GM18951 (cell line): Measurements from ENCODE around the gene GLCCI1.

ENCODE experiments used
- POLR2A ChIP-seq: IDR thresholded peaks from 4 replicates; pipeline ENCODE4 v1.6.1; 2011; ENCODE audit warnings: mild to moderate bottlenecking; ENCODE audit not compliant: insufficient read length, insufficient read depth; ENCODE audit errors: extremely low read depth
- in situ Hi-C: fragments of 300-500 bp; cut with MboI; formaldehyde crosslinking; loops from one replicate; pipeline ENCODE4 v1.12.0; 2022; ENCODE audit warnings: low sequenced_read_pairs, mixed read lengths, inconsistent platforms; ENCODE audit not compliant: unreplicated experiment

The GLCCI1 gene

GRCh38 chr7:7968544-7969305 is at the start of gene GLCCI1:
Gene GLCCI1 (plus strand): TSS chr7:7968796. CDS start chr7:7969351, 555 bp downstream.
- in situ Hi-C loops: no loop called here
- TF ChIP-seq POLR2A: peak; percentile 71

GRCh38 chr7:7919449-7919945 is 49.1 kb upstream of the GLCCI1 start:
- no peak for TF ChIP-seq POLR2A
- in situ Hi-C loops: no loop called here

- no peak for TF ChIP-seq POLR2A
- in situ Hi-C loops: no loop called here
Observed at GRCh38 chr7:7920056-7920455, 48.5 kb upstream of the GLCCI1 start.

- no peak for TF ChIP-seq POLR2A
- in situ Hi-C loops: no loop called here
Observed at GRCh38 chr7:7920481-7920880, 48.1 kb upstream of the GLCCI1 start.

GRCh38 chr7:7921830-7922229 is 46.8 kb upstream of the GLCCI1 start:
- no peak for TF ChIP-seq POLR2A
- in situ Hi-C loops: no loop called here

- in situ Hi-C loops: no loop called here
Observed at GRCh38 chr7:7922684-7923385, 45.8 kb upstream of the GLCCI1 start.

GRCh38 chr7:7923818-7924217 is 44.8 kb upstream of the GLCCI1 start:
- in situ Hi-C loops: no loop called here
- TF ChIP-seq POLR2A: no peak

More at GRCh38 chr7:7922684-7923385, 45.8 kb upstream of the GLCCI1 start:
- TF ChIP-seq POLR2A: no peak

GRCh38 chr7:7924303-7924702 is 44.3 kb upstream of the GLCCI1 start:
- TF ChIP-seq POLR2A: no peak

GRCh38 chr7:7931626-7932025 is 37.0 kb upstream of the GLCCI1 start:
- TF ChIP-seq POLR2A: no peak
- in situ Hi-C loops: no loop called here

More at GRCh38 chr7:7924303-7924702, 44.3 kb upstream of the GLCCI1 start:
- in situ Hi-C loops: no loop called here

- in situ Hi-C loops: no loop called here
- TF ChIP-seq POLR2A: no peak
Observed at GRCh38 chr7:7932553-7932952, 36.0 kb upstream of the GLCCI1 start.

- in situ Hi-C loops: no loop called here
- no peak for TF ChIP-seq POLR2A
Observed at GRCh38 chr7:7933915-7934526, 34.6 kb upstream of the GLCCI1 start.

- in situ Hi-C loops: no loop called here
- TF ChIP-seq POLR2A: no peak
Observed at GRCh38 chr7:7934945-7935344, 33.7 kb upstream of the GLCCI1 start.

- TF ChIP-seq POLR2A: no peak
- in situ Hi-C loops: no loop called here
Observed at GRCh38 chr7:7938471-7938870, 30.1 kb upstream of the GLCCI1 start.
